CD4-positive, alpha-beta T cell treated with Interleukin-17A for 1 hour (primary cell): Measurements from ENCODE around the gene AMBP.
"Not testable (repeated sequence)": the region's sequence is repeated elsewhere in the genome, so short reads cannot be mapped to it uniquely, and the experiment has no call there.

Experiments
- DNase-seq: peaks from one replicate; pipeline ENCODE4 v3.0.0-alpha.2; 2020

The AMBP gene

DNA sequence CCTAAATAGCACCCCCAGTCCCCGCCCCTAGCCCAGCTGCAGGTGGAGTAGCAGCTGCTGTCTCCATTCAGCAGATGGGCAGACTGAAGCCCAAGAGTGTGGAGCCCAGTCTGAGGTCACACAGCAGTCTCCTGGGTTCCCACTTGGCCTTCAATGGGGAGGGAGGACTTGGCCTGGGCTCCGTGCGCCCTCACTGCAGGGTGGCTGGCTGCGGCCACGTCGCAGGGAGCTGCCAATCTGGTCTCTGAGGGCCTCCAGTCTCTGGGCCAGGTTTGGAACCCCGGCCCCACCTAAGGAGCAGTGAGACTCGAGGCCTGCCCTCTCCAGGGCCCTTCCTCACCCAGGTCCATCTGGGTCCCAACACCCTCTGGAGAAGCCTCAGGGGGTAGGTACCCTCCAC, 13.6 kb upstream of the AMBP start:
- no peak for DNase-seq

DNA sequence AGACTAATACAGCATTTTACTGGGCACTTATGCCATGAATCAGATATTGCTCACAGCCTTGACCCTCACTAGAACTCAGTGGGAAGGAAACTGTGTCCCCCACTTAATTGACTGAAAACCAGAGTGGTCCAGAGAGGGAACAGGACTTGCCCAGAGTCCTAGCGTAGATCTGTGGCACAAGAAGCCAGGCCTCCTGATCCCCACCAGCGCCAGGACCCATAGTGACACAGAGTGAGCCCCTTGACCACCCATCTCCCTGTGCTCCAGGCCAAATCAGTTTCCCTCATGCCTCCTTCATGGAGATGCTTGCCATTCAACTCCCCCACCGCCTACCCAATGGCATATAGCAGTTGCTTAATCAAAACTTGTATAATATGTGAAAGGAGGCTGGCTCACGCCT, 12.7 kb upstream of the AMBP start:
- DNase-seq: no peak

DNA sequence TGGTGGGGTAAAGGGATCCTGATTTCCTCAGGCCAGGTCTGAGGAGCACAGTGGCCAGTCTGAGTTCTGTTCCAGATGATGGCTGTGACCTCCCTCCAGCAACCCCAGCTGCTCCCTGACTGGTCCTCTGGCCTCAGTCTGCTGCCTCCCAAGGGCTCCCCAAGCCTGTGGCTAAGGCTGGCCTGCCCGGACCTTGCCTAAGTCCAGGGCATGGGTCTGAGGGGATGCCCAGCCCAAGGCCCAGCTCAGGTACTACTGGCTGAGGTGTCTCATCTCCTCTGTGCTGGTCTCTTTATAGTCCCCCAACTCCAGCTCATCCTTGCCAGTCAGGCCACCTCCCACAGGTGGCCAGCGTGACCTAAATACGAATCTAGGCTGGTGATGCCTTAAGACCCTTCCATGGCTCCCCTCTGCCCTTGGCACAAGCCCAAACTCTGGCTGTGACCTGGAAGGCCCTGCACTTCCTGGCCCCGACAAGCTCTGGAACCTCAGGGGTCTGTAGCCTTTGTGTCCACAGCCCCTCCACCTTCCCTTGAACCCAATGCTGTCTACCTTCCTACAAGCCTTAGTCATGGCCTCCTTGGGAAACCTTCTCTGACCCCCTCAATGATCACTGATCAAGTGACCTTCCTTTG, 11.2 kb upstream of the AMBP start:
- DNase-seq: no peak

DNA sequence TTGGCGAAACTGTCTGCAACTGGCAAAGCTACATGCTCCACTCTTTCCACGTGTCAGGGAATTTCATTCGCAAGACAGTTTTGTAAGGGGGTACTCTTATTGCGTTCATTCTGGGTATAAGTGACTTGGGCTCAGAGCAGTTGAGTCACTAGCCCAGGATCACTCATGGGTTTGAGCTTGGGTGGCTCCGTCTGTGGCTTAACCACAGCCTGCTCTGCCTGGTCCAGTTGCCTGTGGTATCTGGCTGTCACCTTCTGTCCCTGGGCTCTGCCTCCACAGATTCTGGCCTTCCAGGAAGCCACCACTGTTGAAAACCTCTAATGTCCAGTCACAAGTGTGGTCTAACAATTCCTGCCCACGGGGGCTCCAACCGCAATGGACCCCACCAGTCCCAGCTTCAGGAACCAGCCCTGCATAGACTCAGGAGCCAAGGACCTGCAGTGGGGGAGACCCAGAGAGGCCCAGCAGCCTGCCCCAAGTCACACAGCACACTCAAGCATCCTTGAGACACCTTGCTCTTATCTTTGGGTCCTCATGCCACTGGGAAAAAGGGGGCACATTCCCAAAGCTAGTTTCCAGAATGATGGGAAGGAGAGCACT, 10.6 kb upstream of the AMBP start:
- no peak for DNase-seq

DNA sequence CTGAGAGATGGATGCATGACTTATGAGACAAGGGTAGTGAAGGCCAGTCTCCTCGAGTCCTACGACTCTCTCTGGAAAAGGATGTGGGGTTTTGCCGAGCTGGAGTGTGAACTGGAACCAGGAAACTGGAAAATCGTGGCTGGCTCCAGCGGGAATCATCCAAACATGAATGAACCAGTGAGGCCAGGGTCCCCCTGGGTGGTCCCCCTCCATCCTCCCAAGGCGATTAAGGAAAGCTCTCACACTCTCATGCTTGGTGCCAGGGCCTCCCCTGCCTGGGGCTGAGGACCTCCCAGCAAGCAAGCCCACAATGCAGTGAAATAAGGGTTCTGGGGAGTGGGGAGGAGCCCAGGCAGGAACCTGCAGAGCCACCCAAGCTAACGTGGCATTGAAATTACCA, 9.6 kb upstream of the AMBP start:
- no peak for DNase-seq

DNA sequence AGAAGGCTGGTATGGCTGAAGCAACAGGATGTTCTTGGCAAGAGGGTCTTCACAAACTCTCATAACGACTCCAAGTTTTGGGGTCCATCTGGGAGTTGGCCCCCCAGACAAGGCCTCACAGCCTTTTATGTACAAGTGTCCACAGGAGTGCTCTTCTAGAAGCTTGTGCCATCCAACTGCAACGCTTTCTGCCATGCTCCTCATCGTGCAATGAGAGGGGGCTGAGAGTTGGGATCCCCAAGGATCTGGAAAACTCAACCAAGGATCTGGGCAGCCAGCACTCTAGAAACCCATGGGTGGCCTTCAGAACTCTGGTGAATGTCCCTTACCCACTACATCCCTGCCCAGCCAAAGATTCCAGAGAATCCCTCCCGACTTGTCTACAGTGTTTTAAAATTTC, 8.5 kb upstream of the AMBP start:
- no peak for DNase-seq

DNA sequence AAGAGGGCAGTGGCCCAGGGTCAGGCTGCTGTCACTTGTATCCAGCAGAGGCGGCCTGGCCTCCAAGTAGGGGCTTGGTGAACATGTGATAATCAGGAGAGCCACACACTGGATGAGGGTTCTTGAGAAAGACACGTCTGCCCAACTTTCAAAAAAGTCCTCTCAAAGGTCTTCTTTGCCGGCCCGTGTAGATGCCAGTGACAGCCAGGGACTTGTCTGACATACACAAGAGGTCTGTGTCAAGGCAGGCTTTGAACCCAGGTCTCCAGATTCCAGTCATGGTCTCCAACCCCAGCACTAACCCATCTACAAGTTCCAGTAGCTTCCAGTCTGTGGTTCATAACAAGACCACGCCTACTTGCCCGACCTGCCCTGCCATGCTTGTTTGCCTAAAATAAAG, 7.9 kb upstream of the AMBP start:
- DNase-seq: no peak

DNA sequence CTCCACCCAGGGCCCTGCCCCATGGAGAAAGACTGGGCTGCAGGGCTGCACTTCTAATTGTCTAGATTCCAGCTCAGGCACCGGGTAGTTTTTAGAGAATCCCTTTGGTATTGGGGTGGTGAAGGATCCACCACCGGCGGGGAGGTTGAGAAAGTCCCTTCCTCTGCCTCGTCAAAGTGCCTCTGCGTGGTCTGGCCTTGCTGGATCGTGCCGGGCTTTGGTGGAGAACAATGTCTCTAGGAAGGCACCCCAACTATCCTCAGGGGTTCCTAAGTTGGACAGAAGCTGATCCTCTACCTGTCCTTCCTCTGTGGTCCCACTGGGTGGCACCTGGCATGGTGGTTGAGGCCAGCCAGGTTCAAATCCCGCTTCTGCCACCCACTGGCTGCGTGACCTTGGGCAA, 7.3 kb upstream of the AMBP start:
- DNase-seq: no peak

DNA sequence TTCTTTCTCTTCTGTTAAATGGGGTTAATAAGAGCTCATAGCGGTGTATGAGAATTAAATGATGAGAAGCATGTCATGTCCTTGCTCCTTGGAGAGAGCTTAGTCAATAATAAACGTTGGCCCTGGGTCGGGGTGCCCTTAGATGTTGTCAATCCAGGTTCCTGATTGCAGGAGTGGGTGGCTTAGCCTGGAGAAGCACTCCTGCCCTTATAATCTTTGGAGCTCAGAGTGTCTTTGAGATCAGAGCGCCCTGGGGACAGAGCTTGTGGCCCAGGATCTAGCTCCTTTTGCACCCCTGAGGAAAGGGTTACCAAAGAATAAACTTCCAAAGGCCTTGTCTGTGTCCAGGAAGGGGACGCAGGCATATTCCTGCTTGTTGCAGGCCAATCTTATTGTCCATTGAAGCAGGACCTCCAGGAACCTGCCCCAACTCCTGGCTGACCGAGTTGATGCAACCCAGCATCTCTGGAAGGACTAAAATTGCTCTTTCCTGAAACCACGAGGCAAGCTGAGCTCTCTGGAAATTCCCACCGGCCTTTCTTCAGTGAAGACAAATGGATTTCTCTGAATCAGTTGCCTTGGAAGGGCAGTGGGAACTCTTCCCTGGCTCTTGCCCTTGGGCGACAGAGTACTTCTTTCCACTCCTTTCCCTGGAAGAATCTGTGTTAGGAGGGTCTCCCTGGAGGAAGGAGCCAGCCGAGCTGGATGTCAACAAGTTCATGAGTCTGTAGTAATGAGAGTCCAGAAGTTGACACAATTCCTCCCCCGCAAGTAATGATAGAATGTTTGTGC, 6.4 kb upstream of the AMBP start:
- no peak for DNase-seq

GRCh38 chr9:114083666-114084065, 5.6 kb upstream of the AMBP start:
- no peak for DNase-seq

- DNase-seq: not testable (repeated sequence)
These were observed 4.8 kb upstream of the AMBP start for GRCh38 chr9:114082763-114083412.

- DNase-seq: peak; percentile 74
These were observed 4.1 kb upstream of the AMBP start for GRCh38 chr9:114082017-114082762.

GRCh38 chr9:114081441-114082016, 3.4 kb upstream of the AMBP start:
- no peak for DNase-seq

DNA sequence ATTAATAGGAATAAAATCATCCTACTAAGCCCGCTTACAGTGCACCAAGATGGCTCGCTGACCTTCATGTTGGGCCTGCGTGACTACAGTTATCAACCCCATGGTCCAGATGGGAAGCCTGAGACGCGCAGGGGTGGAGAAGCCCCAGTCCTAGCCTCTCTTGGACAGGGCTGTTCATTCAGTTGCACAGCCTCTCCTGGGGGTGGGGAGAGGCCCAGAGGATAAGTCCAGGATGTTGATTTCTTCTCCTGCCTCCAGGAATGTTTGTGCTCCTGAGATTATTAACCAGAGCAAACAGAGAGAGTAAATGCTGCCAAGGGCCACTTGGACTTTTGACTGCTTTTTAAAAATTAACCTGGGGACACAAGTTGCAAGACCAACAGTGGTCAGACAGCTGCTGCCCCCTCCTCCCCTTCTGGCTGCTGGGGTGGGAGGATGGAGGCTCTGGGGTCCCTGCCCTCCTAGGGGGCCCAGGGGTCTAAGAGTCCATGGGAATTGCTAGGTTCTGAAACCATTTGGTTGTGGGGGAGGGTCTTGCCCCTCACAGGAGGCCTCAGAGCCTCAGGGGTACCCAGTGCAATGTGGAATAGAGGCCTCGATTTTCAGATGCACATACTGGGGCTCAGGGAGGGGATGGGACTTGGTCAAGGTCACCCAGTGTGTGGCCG, 2.8 kb upstream of the AMBP start:
- DNase-seq: no peak

DNA sequence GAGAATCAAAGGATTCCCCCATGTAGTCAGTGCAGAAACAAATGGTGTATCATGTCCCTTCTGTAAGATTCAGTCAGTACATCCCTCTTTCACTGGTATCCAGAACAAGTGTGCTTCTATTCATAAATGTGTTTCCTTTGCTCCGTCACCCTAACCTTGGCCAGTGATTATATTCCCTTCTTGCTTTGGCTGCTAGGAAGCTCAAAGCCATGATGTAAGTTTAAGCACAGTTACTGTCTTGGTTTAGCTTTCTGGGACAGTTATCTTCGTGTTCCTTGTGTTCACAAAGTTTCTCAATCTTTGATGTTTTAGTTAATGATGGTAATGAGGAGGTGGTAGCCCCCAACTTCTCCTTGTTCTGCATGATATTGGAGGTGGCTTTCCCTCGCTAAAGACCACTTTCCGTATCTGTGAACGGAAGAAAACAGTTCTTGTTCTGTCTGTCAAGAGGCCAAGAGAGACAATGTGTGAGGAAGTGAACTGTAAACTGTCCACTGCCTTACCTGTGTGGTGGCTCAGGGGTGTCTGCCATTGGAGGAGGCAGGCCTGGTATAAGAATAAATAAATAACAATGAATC, 2.2 kb upstream of the AMBP start:
- DNase-seq: no peak

DNA sequence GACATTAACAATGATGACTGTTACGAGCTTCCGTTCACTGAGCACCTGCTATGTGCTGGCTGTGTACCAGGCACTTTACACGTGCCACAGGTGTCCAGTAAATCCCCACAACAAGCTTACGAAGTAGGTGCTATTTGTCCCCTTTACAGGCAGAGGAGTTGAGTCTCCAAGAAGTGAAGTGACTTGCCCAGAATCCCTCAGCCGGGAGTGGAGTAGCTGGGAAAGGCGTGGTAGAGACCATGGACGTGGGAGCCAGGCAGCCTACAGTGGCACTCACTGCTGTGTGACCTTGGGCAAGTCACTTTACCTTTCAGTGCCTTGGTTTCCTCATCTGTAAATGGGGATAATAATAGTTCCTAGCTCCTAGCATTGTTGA, 669 bp upstream of the AMBP start:
- no peak for DNase-seq

GRCh38 chr9:114077162-114077837, 800 bp downstream of the AMBP start:
- no peak for DNase-seq

DNA sequence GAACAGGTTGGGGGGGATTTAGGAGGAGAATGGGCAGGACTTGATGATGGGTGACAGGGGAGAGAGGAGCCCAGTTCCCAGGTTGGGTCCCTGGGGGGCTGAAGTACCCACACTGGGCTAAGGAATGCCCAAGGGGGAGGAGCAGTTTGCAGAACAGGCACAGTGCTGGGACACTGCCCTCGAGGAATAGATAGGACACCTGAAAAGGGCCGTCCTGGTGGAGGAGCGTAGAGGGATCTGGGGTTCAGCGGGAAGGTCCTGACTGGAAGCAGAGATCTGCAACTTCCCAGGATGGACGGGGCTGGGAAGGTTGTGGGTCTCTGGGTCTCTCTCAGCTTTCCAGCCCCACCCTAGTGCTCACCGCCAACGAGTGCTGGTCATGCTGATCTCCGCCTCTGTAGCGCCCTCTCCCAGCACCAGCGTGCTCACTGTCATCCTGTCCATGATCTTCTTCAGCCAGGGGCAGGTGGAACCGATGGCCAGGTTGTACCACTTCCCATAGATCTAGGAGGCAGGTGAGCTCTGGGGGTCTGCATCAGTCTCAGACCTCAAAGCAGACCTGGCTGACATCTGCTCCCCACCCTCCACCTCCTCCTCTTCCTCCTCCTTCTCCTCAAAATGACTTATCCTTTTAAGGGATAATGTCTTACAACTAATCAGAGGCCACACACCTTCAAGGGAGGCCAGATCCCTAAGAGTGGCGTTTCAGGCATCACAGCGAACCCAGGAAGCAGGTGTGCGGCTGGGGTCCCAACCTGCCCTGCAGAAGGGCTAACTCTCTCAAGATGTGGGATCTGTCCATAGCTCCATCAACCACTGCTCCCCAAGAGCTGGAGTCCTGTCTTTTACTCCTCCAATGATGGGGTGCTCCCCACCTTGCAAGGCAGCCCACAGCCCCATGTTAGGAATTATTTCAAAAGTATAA, 1.6 kb downstream of the AMBP start:
- DNase-seq: no peak

GRCh38 chr9:114075602-114076001, 2.5 kb downstream of the AMBP start:
- no peak for DNase-seq
